Cardiac septum (tissue), 1 donor: Measurements from ENCODE around the gene COL5A2. TPM values are rescaled to one million over a fixed set of nuclear protein-coding genes. Genes with fewer than 3 reads are reported as not detected.

ENCODE experiments used
- DNase-seq: peaks from one replicate; pipeline ENCODE4 v3.0.0-alpha.2; 2020; ENCODE audit warnings: low spot score
- intact Hi-C: fragments of 100-400 bp; cut with DNase I; formaldehyde crosslinking; loops from one replicate; pipeline ENCODE4 v1.14.0; 2022
- total RNA-seq: library from RNA; stranded (reverse); fragmentation: NEBNext Ultra II Directional; extraction: Animal tissue kit (Norgen Biotek cat#: 25700); gene quantifications from one replicate; pipeline ENCODE4 v1.2.1, GENCODE V29; 2021
- donor health status: DM: no; HTN: no; CAD: no.

The COL5A2 gene
- total RNA-seq, 1 donor from 2014 or later: 16.0 TPM

DNA sequence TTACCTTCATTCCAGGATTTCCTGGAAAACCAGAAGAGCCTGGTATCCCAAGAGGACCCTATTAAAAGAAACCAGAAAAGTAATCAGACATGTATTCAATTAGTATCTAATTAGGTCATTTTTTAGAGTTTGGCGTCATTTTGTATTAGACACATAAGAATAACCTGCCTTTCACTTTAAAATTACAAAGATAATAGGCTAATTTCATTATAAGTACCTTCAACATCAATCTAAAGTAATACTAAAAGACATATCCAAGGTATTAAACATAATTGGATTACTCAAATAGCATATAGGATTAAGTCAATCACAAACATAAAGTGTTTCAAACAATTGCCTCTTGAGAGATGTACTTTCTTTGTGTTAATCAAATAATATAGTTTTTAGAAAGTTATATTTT lies 107.5 kb downstream of the COL5A2 start:
- no peak for DNase-seq
- intact Hi-C loops: no loop called here

DNA sequence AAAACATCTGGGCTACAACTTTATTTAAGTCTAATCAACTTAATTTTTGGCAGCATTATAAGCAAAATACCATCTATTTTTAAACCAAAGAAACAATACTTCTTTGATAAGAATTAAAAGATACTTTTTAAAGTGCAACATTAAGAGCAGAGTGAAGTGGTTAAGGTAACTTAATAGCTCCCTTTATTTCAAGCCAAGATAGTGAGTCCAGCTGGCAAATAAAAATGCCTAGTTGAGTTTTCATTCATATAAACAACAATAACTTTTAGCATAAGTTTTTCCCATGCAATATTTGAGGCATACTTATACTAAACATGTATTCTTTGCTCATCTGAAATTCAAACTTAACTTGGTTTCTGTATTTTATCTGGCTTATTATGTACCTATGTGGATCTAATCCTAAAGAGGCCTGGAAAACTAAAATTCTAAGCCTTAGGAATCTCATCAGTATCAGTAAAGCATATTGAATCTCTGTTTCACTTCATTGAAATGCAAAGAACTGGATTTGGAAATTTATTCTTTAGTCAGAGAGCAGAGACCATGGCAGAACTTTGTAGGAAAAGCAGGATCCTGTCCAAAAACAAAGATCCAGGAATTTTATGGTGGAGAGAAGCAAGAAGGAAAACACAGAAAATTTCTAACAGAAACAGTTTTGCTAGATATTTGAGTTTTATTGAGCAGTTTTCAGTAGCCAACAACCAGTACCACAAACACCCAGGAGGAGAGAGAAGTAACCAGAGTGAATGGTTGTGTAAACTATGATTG lies 109.5 kb downstream of the COL5A2 start:
- intact Hi-C loops: no loop called here
- no peak for DNase-seq

DNA sequence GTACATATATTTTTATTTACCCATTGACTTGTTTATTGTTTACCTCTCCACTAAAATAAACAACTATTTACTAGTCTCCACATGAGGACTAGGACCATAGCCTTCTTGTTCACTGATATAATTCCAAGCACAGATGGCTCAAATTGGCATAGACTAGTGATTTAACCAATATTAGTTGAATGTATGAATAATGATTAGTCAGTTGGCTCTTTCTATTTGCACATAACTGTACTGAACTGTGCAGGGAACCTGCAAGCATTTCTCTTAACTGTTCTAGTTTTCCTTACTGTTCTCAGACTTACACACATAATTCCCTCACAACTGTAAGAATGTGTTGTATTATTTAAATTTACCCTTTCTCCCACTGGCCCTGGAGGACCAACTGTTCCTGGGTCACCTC lies 113.5 kb downstream of the COL5A2 start:
- DNase-seq: no peak
- intact Hi-C loops: no loop called here

- intact Hi-C loops: no loop called here
- DNase-seq: no peak
Measured at GRCh38 chr2:189060096-189060642, 119.4 kb downstream of the COL5A2 start.

GRCh38 chr2:189057316-189057715 lies 122.2 kb downstream of the COL5A2 start:
- no peak for DNase-seq

GRCh38 chr2:189056200-189057106 lies 123.1 kb downstream of the COL5A2 start:
- intact Hi-C loops: no loop called here

More at GRCh38 chr2:189057316-189057715, 122.2 kb downstream of the COL5A2 start:
- intact Hi-C loops: no loop called here

DNA sequence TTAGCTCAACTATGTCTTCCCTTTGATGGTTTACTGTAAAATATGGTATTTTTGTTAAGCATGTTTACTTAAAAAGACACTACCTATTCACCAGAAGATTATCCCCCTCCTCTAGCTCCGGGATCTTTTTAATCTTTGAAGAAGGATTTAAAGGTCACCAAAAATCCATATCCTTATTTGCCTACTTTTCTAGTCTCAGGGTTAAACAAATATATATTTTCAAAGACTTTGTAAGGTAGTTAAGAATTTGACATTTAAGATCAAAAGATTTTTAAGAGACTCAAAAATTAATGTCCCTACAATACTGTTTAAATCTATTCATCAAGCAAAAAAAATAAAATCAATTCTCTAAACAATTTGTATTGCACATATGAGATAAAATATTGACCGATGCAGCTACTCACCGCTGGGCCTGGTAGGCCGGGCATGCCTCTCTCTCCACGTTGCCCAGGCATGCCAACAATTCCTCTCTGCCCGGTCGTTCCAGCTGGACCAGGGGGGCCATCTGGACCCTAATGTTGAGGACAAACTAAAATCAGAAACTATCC lies 129.3 kb downstream of the COL5A2 start:
- intact Hi-C loops: no loop called here
- DNase-seq: no peak

More at GRCh38 chr2:189056200-189057106, 123.1 kb downstream of the COL5A2 start:
- no peak for DNase-seq

DNA sequence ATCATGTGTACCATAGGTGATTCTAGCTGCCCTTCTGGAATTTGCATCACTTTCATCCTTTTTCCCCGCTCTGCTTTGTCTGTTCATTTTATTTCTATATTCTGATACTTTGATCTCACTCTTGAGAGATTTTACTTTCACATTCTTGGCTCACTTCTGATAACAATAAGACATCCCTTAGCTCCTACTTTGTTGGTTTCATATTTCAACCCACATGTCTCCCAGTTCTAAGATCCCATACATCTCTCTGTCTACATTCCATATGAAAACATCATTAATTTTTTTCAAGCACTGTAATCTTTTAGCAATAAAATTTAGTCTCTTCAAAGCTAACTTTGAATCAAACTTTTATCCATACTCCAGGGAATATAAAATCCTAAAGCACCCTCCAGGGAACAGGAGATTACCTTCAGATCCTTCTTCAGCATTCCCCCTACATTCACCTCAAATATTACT lies 129.8 kb downstream of the COL5A2 start:
- intact Hi-C loops: no loop called here
- DNase-seq: no peak

DNA sequence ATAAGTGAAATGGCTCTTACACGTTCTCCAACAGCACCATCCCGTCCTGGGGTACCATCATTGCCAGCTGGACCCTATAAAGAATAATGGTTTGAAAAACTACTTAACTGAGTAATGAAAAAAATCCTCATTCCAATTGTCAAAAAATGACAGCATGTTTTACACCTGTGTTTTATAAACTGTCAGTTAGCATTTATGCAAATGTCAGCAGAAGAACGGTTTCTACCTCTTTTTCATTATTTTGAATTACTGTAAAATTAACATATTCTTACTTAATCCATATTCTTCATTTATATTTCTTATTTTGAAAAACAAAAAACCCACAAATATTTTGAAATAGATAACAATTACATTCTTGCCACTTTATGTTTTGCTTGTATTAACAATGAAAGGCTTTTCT lies 131.4 kb downstream of the COL5A2 start:
- DNase-seq: no peak
- intact Hi-C loops: no loop called here

DNA sequence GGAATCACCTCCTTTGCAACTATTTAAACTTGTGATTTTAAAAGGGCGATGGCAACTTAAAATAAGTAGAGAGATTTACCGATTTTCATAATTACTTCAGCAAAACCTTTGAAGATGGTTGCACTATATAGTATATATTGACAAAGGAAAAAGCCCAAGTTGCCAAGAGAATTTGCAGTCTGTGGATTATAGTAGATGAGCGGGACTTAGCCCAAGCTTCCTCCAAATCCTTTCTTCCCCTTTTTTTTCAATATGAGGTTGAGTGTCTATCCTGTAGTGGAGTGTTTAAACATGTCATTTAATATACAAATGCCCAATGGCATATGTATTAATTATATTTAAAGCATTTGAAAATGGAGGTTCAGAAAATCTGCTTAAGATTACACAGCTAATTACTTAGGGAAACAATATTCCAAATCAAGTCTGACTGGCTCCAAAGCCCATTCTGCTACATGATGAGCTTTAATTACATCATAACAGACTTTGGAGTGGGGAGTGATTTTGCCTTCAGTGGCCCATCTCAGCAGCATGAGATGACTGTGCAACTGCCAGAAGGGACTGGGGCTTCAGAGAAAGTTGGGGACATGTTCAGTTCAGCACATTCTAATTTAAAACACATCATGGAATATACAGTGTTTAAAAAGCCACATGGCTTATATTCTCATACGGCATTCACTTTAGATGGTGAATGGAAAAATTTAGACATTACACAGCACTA lies 132.2 kb downstream of the COL5A2 start:
- intact Hi-C loops: no loop called here
- no peak for DNase-seq

DNA sequence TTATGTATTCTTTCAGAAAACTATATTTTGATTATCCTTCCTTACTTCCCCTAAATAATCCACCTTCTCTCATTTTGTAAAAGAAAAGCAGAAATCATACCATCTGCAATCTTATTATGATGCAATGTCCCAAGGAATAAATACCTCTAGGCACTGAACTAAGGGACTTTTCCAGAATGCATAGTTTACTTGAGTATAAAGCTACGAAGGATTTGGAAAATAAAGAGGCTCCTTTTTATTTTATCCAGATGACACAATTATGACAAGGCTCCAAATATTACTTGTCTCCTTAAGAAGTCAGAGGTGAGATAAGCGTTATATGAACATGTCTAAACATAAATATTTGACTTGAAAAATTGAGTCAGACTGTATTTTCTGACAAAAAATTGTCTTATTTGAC lies 133.2 kb downstream of the COL5A2 start:
- intact Hi-C loops: no loop called here
- DNase-seq: no peak

DNA sequence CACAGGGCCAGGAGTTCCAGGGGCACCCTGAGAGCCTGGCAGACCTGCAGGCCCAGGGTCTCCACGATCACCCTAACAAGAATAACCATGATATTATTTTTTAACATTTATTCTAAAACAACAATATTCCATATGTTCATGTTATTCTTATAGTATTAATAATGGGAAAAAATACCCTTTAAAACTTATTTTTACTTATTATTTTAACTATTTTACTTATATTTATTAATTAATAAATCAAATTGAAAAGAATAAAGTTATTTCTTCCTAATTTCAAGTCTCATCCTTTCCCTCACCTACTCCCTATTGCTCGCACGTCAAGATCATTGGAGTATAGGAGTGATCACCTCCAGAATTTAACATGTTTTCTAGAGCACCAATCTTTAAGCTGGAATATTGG lies 133.7 kb downstream of the COL5A2 start:
- intact Hi-C loops: no loop called here
- no peak for DNase-seq

DNA sequence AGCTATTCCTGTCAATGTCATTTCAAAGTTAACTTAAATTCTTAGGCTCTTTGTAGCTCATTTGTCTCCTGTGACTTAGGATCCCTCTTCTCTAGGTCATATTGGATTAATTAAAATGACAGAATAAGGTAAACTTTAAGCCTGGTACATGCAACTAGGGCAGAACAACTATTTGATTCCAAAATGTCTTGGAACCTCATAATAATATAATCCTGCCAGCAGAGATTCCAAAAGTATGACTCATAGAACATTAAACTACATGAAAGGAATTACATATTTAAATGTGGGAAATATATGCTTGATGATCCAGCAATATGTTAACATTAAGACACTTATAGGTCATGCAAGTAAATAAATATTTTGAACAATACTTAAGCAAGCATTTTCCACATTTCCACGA lies 142.0 kb downstream of the COL5A2 start:
- intact Hi-C loops: no loop called here
- no peak for DNase-seq

DNA sequence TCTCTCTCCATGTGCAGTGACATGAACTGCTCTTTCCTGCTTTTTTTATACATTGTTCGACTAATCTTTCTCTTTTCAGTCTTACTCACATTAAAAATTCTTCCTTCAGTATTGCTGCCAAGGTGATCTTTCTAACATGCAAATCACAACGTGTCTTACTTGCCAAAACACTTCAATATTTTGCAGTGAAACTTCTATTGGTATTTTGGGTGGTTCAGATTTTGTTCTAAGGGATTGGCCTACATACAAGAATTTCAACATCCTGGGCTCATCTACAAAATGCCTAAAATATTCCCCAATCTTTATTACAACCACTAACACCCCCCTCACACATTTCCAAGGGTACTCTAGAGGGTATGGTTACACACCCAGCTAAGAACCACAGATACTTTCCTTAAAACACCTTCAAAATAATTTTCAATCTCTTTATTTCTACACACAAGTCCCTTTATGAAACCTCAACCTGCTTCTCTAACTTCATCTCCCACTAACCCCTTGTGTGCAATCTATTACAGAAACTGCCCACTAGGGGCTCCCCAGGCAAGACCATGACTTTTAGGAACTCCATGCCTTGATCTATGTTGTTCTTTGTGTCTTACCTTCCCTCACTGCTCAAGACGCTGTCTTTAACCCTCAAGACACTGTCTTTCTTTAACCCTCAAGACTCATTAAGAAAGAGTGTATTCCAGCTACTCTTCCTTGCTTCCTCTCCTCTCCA lies 154.5 kb downstream of the COL5A2 start:
- DNase-seq: no peak
- intact Hi-C loops: no loop called here

DNA sequence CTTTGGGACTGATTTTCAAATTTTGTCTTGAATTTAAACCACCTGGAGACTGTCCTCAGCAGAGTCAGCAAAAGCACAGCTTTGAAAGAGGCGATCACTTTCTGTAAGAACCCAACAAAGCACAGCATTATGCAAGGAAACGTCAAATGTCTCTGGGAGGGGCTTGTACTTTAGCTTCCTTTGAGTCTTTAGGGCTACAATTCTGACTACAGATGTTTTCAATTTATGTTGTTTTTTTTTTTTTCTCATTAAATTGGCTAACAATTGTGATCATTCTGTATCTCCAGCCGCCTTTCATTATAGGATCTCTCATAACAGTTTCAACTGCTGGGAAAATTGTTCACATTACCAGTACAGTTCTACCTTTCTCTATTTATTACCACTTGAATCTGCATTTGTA lies 157.1 kb downstream of the COL5A2 start:
- no peak for DNase-seq
- intact Hi-C loops: no loop called here

- intact Hi-C loops: no loop called here
- no peak for DNase-seq
Measured at GRCh38 chr2:189022053-189022481, 157.5 kb downstream of the COL5A2 start.

- intact Hi-C loops: no loop called here
- no peak for DNase-seq
Measured at GRCh38 chr2:189020179-189020578, 159.4 kb downstream of the COL5A2 start.

GRCh38 chr2:189018631-189019030 lies 160.9 kb downstream of the COL5A2 start:
- intact Hi-C loops: no loop called here

GRCh38 chr2:189016311-189016861 lies 163.2 kb downstream of the COL5A2 start:
- no peak for DNase-seq
- intact Hi-C loops: no loop called here

More at GRCh38 chr2:189018631-189019030, 160.9 kb downstream of the COL5A2 start:
- no peak for DNase-seq
